ENCODE data around the gene MACROD1. TPM values are rescaled to one million over a fixed set of nuclear protein-coding genes. Genes with fewer than 3 reads are reported as not detected.

The MACROD1 gene
- total and polyA plus RNA-seq, 2 of the 13 experiments (the other 11 are each of a cell fraction or from before 2014, with no cell fraction given): 23.1 to 34.5 TPM

GRCh38 chr11:64078284-64078683 is 87.6 kb downstream of the MACROD1 start:
- Histone ChIP-seq H3K9me3 (ENCODE audit: low read length) (no peaks in the 10 kb centered on the region), H2AFZ (ENCODE audit: low read length) (no peak overlapping the region), H3K4me2 (ENCODE audit: low read depth, low read length) (no peak overlapping the region), H3K4me1 (ENCODE audit: insufficient read depth, low read length) (no peaks in the 10 kb centered on the region), H3K27ac (ENCODE audit: extremely low read length, insufficient read depth, low read length) (no peak overlapping the region), H4K20me1 (ENCODE audit: insufficient read depth, low read length) (peaks cover 20% of the 10 kb centered on the region; the same call in 1 of the 2 replicates), H3K4me3 (replicated peaks in 1 of 3; ENCODE audit: insufficient read depth in 1 of 3, low read depth in 2 of 3, low read length in 3 of 3) (no peak overlapping the region), H3K79me2 (ENCODE audit: insufficient read depth, low read length) (no peaks in the 10 kb centered on the region), H3K9ac (ENCODE audit: insufficient read depth, low read depth, low read length) (no peak overlapping the region), H3K27me3 (ENCODE audit: control insufficient read depth in 1 of 2, insufficient read depth in 2 of 2, low read length in 2 of 2) (no peaks in the 10 kb centered on the region; a peak in 1 of 5 replicates), H3K36me3 (replicated peaks in 1 of 2; ENCODE audit: control insufficient read depth in 1 of 2, insufficient read depth in 2 of 2, low read length in 2 of 2) (no peaks in the 10 kb centered on the region)
- POLR2A ChIA-PET: no interaction called here
- ATAC-seq: no peak
- 92% methylated on average over 9 of the region's 11 CpGs for whole genome bisulfite sequencing (ENCODE audit: low lambda C conversion rate)
- intact Hi-C loops (cut with micrococcal nuclease; ENCODE audit: unreplicated experiment): no loop called here
- BruUV-seq (replicated peaks): no TSS peak
- TF ChIP-seq ZUFSP (CRISPR knock-in tag; IDR thresholded peaks at IDR 0.05; ENCODE audit: borderline replicate concordance) (no peak), PPARG (CRISPR knock-in tag; conservative IDR thresholded peaks at IDR 0.05) (no peak), KMT2A (CRISPR knock-in tag; IDR thresholded peaks at IDR 0.05) (no peak), RARA (CRISPR knock-in tag; IDR thresholded peaks at IDR 0.05) (no peak), DRAP1 (CRISPR knock-in tag; IDR thresholded peaks at IDR 0.05) (no peak), NFYB (CRISPR knock-in tag; IDR thresholded peaks at IDR 0.05) (no peak), HDAC1 (CRISPR knock-in tag; IDR thresholded peaks at IDR 0.05) (no peak), SRSF1 (optimal IDR thresholded peaks at IDR 0.05; ENCODE audit: low read depth, low read length) (no peak), MXD3 (CRISPR knock-in tag; IDR thresholded peaks at IDR 0.05) (no peak), NFE2 (CRISPR knock-in tag; IDR thresholded peaks at IDR 0.05) (no peak), ZNF430 (CRISPR knock-in tag; IDR thresholded peaks at IDR 0.05) (no peak), GLI4 (CRISPR knock-in tag; IDR thresholded peaks at IDR 0.05; ENCODE audit: borderline replicate concordance) (no peak), SRSF9 (IDR thresholded peaks at IDR 0.05; ENCODE audit: borderline replicate concordance, insufficient read depth, low read depth, low read length, poor library complexity, severe bottlenecking) (no peak), CBFB (CRISPR knock-in tag; IDR thresholded peaks at IDR 0.05) (no peak), ATF7-NPFF (CRISPR knock-in tag; IDR thresholded peaks at IDR 0.05; ENCODE audit: low read depth) (no peak), SP140L (CRISPR knock-in tag; IDR thresholded peaks at IDR 0.05; ENCODE audit: borderline replicate concordance) (no peak), DMTF1 (CRISPR knock-in tag; IDR thresholded peaks at IDR 0.05) (no peak), PCBP1 (IDR thresholded peaks at IDR 0.05; ENCODE audit: borderline replicate concordance, low read depth, low read length) (no peak)
- CTCF ChIA-PET (ENCODE audit: low intra/inter-chr PET ratio, low total read pairs): no interaction called here
- FAIRE-seq: no peak
- DNase-seq (ENCODE audit: low spot score): no peak
- in situ Hi-C loops (cut with HindIII; ENCODE audit: extremely low pct_ligation_motif_present, low pct_unique_long_range_greater_than_20kb): no loop called here

All from HepG2 (cell line).